OCI-LY7 (cell line): Measurements from ENCODE around the gene CHPT1. TPM values are rescaled to one million over a fixed set of nuclear protein-coding genes. Genes with fewer than 3 reads are reported as not detected.

Experiments used
- BruUV-seq: library from RNA; stranded (reverse); fragments of 400-500 nt; replicated peaks from 2 replicates; lab custom pipeline; 2021; lab: Mats Ljungman, UMichigan
- CTCF ChIA-PET: fragments of 300-600 bp; sonication (Branson Sonifier 250); formaldehyde crosslinking; loops from one replicate; lab custom pipeline; 2022; ENCODE audit warnings: antibody characterized with exemption; ENCODE audit not compliant: unreplicated experiment; lab: Charles Lee
- POLR2A ChIA-PET: fragments of 300-600 bp; sonication (Branson Sonifier 250); formaldehyde crosslinking; loops from one replicate; lab custom pipeline; 2022; ENCODE audit warnings: antibody characterized with exemption; lab: Charles Lee
- DNase-seq: peaks from one replicate; pipeline ENCODE4 v3.0.0-alpha.2; 2015; ENCODE audit warnings: low spot score
- H2AFZ ChIP-seq: fragments of 200-600 bp; sonication (generic), shearing (Covaris generic); 2 replicates; pipeline ENCODE4 v1.6.1; 2014; ENCODE audit warnings: mild to moderate bottlenecking, antibody characterized with exemption, low read length, moderate library complexity
- H3K27ac ChIP-seq: fragments of 200-600 bp; sonication (generic); 2 replicates; pipeline ENCODE4 v1.5.1; 2014; ENCODE audit warnings: mixed run types, low read depth, mild to moderate bottlenecking, moderate library complexity, low read length, inconsistent platforms; ENCODE audit not compliant: poor library complexity, severe bottlenecking
- H3K36me3 ChIP-seq: fragments of 200-600 bp; sonication (generic); 2 replicates; pipeline ENCODE4 v1.6.1; 2014; ENCODE audit warnings: mild to moderate bottlenecking, antibody characterized with exemption, low read length, moderate library complexity, mixed read lengths; ENCODE audit not compliant: insufficient read depth
- H3K4me1 ChIP-seq: fragments of 200-600 bp; sonication (generic); 2 replicates; pipeline ENCODE4 v1.5.1; 2014; ENCODE audit warnings: mild to moderate bottlenecking, low read length; ENCODE audit not compliant: insufficient read depth, poor library complexity, severe bottlenecking
- H3K4me2 ChIP-seq: fragments of 200-600 bp; sonication (generic); 2 replicates; pipeline ENCODE4 v1.6.1; 2014; ENCODE audit warnings: mild to moderate bottlenecking, low read length
- H3K4me3 ChIP-seq: fragments of 200-600 bp; sonication (generic); 2 replicates; pipeline ENCODE4 v1.5.1; 2014; ENCODE audit warnings: mild to moderate bottlenecking, low read depth, low read length; ENCODE audit not compliant: poor library complexity, severe bottlenecking
- H3K79me2 ChIP-seq: fragments of 200-600 bp; sonication (generic); 2 replicates; pipeline ENCODE4 v1.6.1; 2016; ENCODE audit warnings: low read depth, mild to moderate bottlenecking, low read length, moderate library complexity, mixed read lengths; ENCODE audit not compliant: insufficient read depth
- H3K9me2 ChIP-seq: fragments of 200-600 bp; sonication (generic); 2 replicates; pipeline ENCODE4 v1.6.1; 2016; ENCODE audit warnings: mild to moderate bottlenecking, low read length, mixed read lengths; ENCODE audit not compliant: insufficient read depth
- H3K9me3 ChIP-seq: fragments of 200-600 bp; sonication (generic); 2 replicates; pipeline ENCODE4 v1.6.1; 2014; ENCODE audit warnings: mild to moderate bottlenecking, mixed run types, low read length, mixed read lengths
- H4K20me1 ChIP-seq: fragments of 200-600 bp; sonication (generic); 2 replicates; pipeline ENCODE4 v1.6.1; 2014; ENCODE audit warnings: mild to moderate bottlenecking, antibody characterized with exemption, low read length, moderate library complexity, mixed read lengths; ENCODE audit not compliant: insufficient read depth
- EZH2phosphoT487 ChIP-seq: fragments of 200-600 bp; sonication (generic); IDR thresholded peaks from 2 replicates; pipeline ENCODE4 v1.6.1; 2018; ENCODE audit warnings: low read depth, borderline replicate concordance, mild to moderate bottlenecking, mixed run types, antibody characterized with exemption, low read length, moderate library complexity, mixed read lengths
- intact Hi-C: fragments of 100-400 bp; cut with micrococcal nuclease; formaldehyde crosslinking; loops from one replicate; pipeline ENCODE4 v1.10.0; 2022; ENCODE audit not compliant: unreplicated experiment
- total RNA-seq, 2 experiments: library from RNA; depleted of rRNA in 1 of 2; stranded (reverse); fragments of >200 nt in 1 of 2; shearing (Covaris generic) in 1 of 2; gene quantifications; 2 replicates each; pipeline ENCODE4 v1.2.3, GENCODE V29; 2014 to 2022
- TF ChIP-seq, protein P1 (sequence below): fragments of 200-600 bp; sonication (generic); conservative IDR thresholded peaks from 2 replicates; pipeline ENCODE4 v1.5.1; 2014; ENCODE audit warnings: mild to moderate bottlenecking, antibody characterized with exemption, low read length, moderate library complexity, mixed read lengths

CHPT1 gene
- total RNA-seq, 2 experiments from 2014 or later, result 44.3 to 56.6 TPM

DNA sequence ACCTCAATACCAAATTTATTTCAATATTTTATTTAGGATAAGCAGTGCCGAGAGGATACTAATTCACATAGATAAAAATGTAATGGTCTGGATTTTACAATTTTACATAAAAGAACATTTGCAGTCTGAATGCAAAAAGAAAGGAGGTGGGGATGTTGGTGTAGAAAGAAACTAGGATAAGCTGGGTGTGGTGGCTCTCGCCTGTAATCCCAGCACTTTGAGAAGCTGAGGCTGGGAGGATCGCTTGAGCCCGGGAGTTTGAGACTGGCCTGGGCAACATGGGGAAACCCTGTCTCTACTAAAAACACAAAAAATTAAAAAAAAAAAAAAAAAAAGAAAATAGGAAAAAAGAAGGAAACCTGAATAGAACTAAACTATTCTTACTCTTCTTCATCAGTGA is 25.0 kb downstream of the CHPT1 start:
- Histone ChIP-seq H3K9me2 (no peaks in the 10 kb centered on the region), H3K27ac (no peak overlapping the region), H3K4me3 (no peak overlapping the region), H3K4me1 (peaks cover 5% of the 10 kb centered on the region), H3K79me2 (no peaks in the 10 kb centered on the region), H3K4me2 (no peak overlapping the region), H3K36me3 (peaks cover 37% of the 10 kb centered on the region), H3K9me3 (no peaks in the 10 kb centered on the region), H4K20me1 (no peaks in the 10 kb centered on the region), H2AFZ (no peak overlapping the region)
- no TSS peak for BruUV-seq
- POLR2A ChIA-PET, result interaction anchor here (0.7 to 2.8 kb wide), 5 partner anchors 13 to 106 kb away, joined by 3 to 11 read pairs (median 5); no protein-coding TSS in a partner anchor
- intact Hi-C loops, result no loop called here
- TF ChIP-seq EZH2phosphoT487, result no peak
- TF ChIP-seq, protein P1, sequence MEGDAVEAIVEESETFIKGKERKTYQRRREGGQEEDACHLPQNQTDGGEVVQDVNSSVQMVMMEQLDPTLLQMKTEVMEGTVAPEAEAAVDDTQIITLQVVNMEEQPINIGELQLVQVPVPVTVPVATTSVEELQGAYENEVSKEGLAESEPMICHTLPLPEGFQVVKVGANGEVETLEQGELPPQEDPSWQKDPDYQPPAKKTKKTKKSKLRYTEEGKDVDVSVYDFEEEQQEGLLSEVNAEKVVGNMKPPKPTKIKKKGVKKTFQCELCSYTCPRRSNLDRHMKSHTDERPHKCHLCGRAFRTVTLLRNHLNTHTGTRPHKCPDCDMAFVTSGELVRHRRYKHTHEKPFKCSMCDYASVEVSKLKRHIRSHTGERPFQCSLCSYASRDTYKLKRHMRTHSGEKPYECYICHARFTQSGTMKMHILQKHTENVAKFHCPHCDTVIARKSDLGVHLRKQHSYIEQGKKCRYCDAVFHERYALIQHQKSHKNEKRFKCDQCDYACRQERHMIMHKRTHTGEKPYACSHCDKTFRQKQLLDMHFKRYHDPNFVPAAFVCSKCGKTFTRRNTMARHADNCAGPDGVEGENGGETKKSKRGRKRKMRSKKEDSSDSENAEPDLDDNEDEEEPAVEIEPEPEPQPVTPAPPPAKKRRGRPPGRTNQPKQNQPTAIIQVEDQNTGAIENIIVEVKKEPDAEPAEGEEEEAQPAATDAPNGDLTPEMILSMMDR, result no peak
- DNase-seq, result no peak
- CTCF ChIA-PET, result no interaction called here

DNA sequence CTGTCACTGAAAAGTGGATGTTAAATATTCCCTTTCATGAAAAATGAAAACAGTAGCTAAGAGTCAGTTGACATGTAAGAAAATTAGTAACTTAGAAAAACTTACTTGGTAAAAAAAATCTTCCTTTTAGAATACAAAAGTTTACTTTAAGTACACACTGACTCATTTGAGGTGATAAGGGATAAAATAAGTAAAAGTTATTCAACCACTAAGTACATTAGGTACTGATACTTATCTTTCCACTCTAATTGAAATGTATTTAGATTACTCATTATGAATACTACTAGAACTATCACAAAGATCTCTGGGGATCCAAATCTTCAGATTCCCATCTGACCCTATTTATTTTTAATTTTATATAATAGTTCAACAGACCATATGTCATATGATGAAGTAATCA is 29.7 kb downstream of the CHPT1 start:
- POLR2A ChIA-PET, result no interaction called here
- Histone ChIP-seq H3K27ac (no peak overlapping the region), H3K4me3 (no peak overlapping the region), H4K20me1 (no peaks in the 10 kb centered on the region), H3K4me2 (no peak overlapping the region), H3K9me3 (no peaks in the 10 kb centered on the region), H3K9me2 (no peaks in the 10 kb centered on the region), H2AFZ (no peak overlapping the region), H3K36me3 (peaks cover 40% of the 10 kb centered on the region), H3K79me2 (no peaks in the 10 kb centered on the region), H3K4me1 (peaks cover 8% of the 10 kb centered on the region)
- intact Hi-C loops, result no loop called here
- DNase-seq, result no peak
- CTCF ChIA-PET, result no interaction called here
- no peak for TF ChIP-seq EZH2phosphoT487
- TF ChIP-seq, protein P1, result no peak
- no TSS peak for BruUV-seq

DNA sequence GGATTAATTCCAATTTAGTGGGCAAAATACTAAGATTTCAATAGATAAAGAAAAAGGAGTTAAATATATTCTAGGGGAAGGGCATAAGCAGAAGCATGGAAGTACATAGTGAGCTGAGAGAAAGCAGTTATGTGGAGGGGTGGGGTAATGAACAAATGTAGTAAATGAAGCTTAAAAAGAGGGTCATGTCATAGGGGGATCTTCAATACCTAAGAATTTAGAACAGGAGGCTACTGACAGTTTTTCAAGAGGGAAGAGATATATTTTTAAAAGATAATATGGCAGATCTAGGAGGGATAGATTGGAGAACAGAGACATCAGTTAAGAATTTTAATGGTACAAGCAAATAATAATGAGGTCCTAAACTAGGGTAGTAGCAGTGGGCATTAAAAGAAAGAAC is 32.4 kb downstream of the CHPT1 start:
- no peak overlapping the region for H2AFZ ChIP-seq
- peaks cover 12% of the 10 kb centered on the region for H3K4me1 ChIP-seq
- no peaks in the 10 kb centered on the region for H4K20me1 ChIP-seq
- TF ChIP-seq, protein P1, result no peak
- TF ChIP-seq EZH2phosphoT487, result no peak
- H3K36me3 ChIP-seq, result peaks cover 39% of the 10 kb centered on the region
- intact Hi-C loops, result no loop called here
- ChIA-PET CTCF (no interaction called here), POLR2A (no interaction called here)
- no peak overlapping the region for H3K27ac ChIP-seq
- no peak overlapping the region for H3K4me3 ChIP-seq
- no peak overlapping the region for H3K4me2 ChIP-seq
- H3K9me3 ChIP-seq, result no peaks in the 10 kb centered on the region
- H3K79me2 ChIP-seq, result no peaks in the 10 kb centered on the region
- BruUV-seq, result no TSS peak
- DNase-seq, result no peak
- H3K9me2 ChIP-seq, result no peaks in the 10 kb centered on the region
